Stomach smooth muscle (tissue), 2 donors: ENCODE results near the gene HMGN4.
"Not testable (repeated sequence)": the region's sequence is repeated elsewhere in the genome, so short reads cannot be mapped to it uniquely, and the experiment has no call there.

Experiments used
- H3K27ac ChIP-seq: one replicate; pipeline ENCODE4 v1.7.0; 2013; ENCODE audit warnings: mild to moderate bottlenecking, low read length, inconsistent platforms
- H3K27me3 ChIP-seq, 2 donors: one replicate each; pipeline ENCODE4 v1.7.0; 2013; ENCODE audit warnings: low read length in 2 of 2; ENCODE audit not compliant: insufficient read depth in 2 of 2, control insufficient read depth in 1 of 2
- H3K36me3 ChIP-seq, 2 donors: one replicate each; pipeline ENCODE4 v1.7.0; 2013; ENCODE audit warnings: low read length in 2 of 2; ENCODE audit not compliant: control insufficient read depth in 2 of 2, insufficient read depth in 2 of 2
- H3K4me1 ChIP-seq: one replicate; pipeline ENCODE4 v1.7.0; 2013; ENCODE audit warnings: low read length; ENCODE audit not compliant: control insufficient read depth, insufficient read depth
- H3K4me3 ChIP-seq, 2 donors: one replicate each; pipeline ENCODE4 v1.7.0; 2013; ENCODE audit warnings: low read length in 2 of 2
- H3K9ac ChIP-seq, 2 donors: one replicate each; pipeline ENCODE4 v1.7.0; 2013; ENCODE audit warnings: low read length in 2 of 2, mild to moderate bottlenecking in 1 of 2
- H3K9me3 ChIP-seq, 2 donors: one replicate each; pipeline ENCODE4 v1.7.0; 2013; ENCODE audit warnings: low read length in 2 of 2; ENCODE audit not compliant: control insufficient read depth in 2 of 2
- donor health status: healthy.
- donor health status: Pancreatic carcinoma.

Gene HMGN4

GRCh38 chr6:26524314-26524713, 13.9 kb upstream of the HMGN4 start:
- H3K27me3 ChIP-seq, H3K4me3 ChIP-seq, H3K9me3 ChIP-seq, H3K27ac ChIP-seq, H3K4me1 ChIP-seq, H3K9ac ChIP-seq, H3K36me3 ChIP-seq: not testable (repeated sequence)

GRCh38 chr6:26524722-26525370, 13.3 kb upstream of the HMGN4 start:
- H3K4me1 ChIP-seq, result peaks cover 6% of the 10 kb centered on the region
- H3K27ac ChIP-seq, result no peak overlapping the region

GRCh38 chr6:26525838-26526237, 12.3 kb upstream of the HMGN4 start:
- Histone ChIP-seq H3K36me3 (no peaks in the 10 kb centered on the region), H3K4me1 (peaks cover 6% of the 10 kb centered on the region), H3K27me3 (no peaks in the 10 kb centered on the region), H3K4me3 (no peak overlapping the region), H3K9me3 (no peaks in the 10 kb centered on the region), H3K27ac (no peak overlapping the region), H3K9ac (no peak overlapping the region)

More at GRCh38 chr6:26524722-26525370, 13.3 kb upstream of the HMGN4 start:
- Histone ChIP-seq H3K9me3 (no peaks in the 10 kb centered on the region), H3K27me3 (no peaks in the 10 kb centered on the region), H3K9ac (no peak overlapping the region), H3K4me3 (no peak overlapping the region), H3K36me3 (no peaks in the 10 kb centered on the region)

- H3K9me3 ChIP-seq, result no peaks in the 10 kb centered on the region
- H3K36me3 ChIP-seq, result no peaks in the 10 kb centered on the region
- H3K9ac ChIP-seq, result no peak overlapping the region
- H3K4me1 ChIP-seq, result peaks cover 6% of the 10 kb centered on the region
- H3K27ac ChIP-seq, result no peak overlapping the region
- H3K27me3 ChIP-seq, result no peaks in the 10 kb centered on the region
- no peak overlapping the region for H3K4me3 ChIP-seq
Measured at GRCh38 chr6:26526928-26527327, 11.2 kb upstream of the HMGN4 start.

GRCh38 chr6:26530203-26530602, 8.0 kb upstream of the HMGN4 start:
- Histone ChIP-seq H3K27ac (no peak overlapping the region), H3K36me3 (no peaks in the 10 kb centered on the region), H3K9ac (no peak overlapping the region), H3K9me3 (no peaks in the 10 kb centered on the region), H3K4me1 (no peaks in the 10 kb centered on the region), H3K4me3 (no peak overlapping the region), H3K27me3 (no peaks in the 10 kb centered on the region)

- Histone ChIP-seq H3K27ac (no peak overlapping the region), H3K9me3 (no peaks in the 10 kb centered on the region), H3K27me3 (no peaks in the 10 kb centered on the region), H3K36me3 (no peaks in the 10 kb centered on the region), H3K4me1 (peaks cover 10% of the 10 kb centered on the region), H3K4me3 (no peak overlapping the region), H3K9ac (no peak overlapping the region)
Measured at GRCh38 chr6:26531897-26532296, 6.3 kb upstream of the HMGN4 start.

GRCh38 chr6:26532699-26533531, 5.3 kb upstream of the HMGN4 start:
- Histone ChIP-seq H3K4me3 (peak overlapping the region; percentile 76 to 81), H3K27ac (peak overlapping the region; percentile 77), H3K4me1 (peaks cover 15% of the 10 kb centered on the region), H3K9me3 (no peaks in the 10 kb centered on the region), H3K9ac (peak overlapping the region; percentile 65 to 76), H3K27me3 (no peaks in the 10 kb centered on the region), H3K36me3 (no peaks in the 10 kb centered on the region)

GRCh38 chr6:26533532-26533931, 4.6 kb upstream of the HMGN4 start:
- Histone ChIP-seq H3K27me3 (no peaks in the 10 kb centered on the region), H3K27ac (peak overlapping the region; percentile 77), H3K4me1 (peaks cover 15% of the 10 kb centered on the region), H3K4me3 (peak overlapping the region; percentile 76 to 81), H3K9ac (peak overlapping the region; percentile 65 to 76), H3K9me3 (no peaks in the 10 kb centered on the region), H3K36me3 (no peaks in the 10 kb centered on the region)

GRCh38 chr6:26534681-26535465, 3.3 kb upstream of the HMGN4 start:
- Histone ChIP-seq H3K27ac (no peak overlapping the region), H3K4me3 (no peak overlapping the region)

GRCh38 chr6:26536571-26537159, 1.5 kb upstream of the HMGN4 start:
- peak overlapping the region; percentile 96 for H3K27ac ChIP-seq
- H3K36me3 ChIP-seq, result peaks cover 0 to 4% of the 10 kb centered on the region in 2 donors
- peak overlapping the region; percentile 87 to 95 for H3K9ac ChIP-seq
- no peaks in the 10 kb centered on the region for H3K9me3 ChIP-seq
- peak overlapping the region; percentile 92 to 93 for H3K4me3 ChIP-seq
- H3K27me3 ChIP-seq, result no peaks in the 10 kb centered on the region
- H3K4me1 ChIP-seq, result peaks cover 28% of the 10 kb centered on the region

More at GRCh38 chr6:26534681-26535465, 3.3 kb upstream of the HMGN4 start:
- H3K27me3 ChIP-seq, result no peaks in the 10 kb centered on the region
- no peak overlapping the region for H3K9ac ChIP-seq
- peaks cover 26% of the 10 kb centered on the region for H3K4me1 ChIP-seq
- H3K9me3 ChIP-seq, result no peaks in the 10 kb centered on the region
- peaks cover 0 to 1% of the 10 kb centered on the region in 2 donors for H3K36me3 ChIP-seq
